NCI-H345 treated with DMSO at 0.1 percent for 48 hours (cell line): Measurements from ENCODE around the gene MCOLN1.

Experiments used
- DNase-seq: peaks from one replicate; lab custom pipeline; 2025; ENCODE audit not compliant: unreplicated experiment; lab: John Stamatoyannopoulos, UW

Gene MCOLN1

DNA sequence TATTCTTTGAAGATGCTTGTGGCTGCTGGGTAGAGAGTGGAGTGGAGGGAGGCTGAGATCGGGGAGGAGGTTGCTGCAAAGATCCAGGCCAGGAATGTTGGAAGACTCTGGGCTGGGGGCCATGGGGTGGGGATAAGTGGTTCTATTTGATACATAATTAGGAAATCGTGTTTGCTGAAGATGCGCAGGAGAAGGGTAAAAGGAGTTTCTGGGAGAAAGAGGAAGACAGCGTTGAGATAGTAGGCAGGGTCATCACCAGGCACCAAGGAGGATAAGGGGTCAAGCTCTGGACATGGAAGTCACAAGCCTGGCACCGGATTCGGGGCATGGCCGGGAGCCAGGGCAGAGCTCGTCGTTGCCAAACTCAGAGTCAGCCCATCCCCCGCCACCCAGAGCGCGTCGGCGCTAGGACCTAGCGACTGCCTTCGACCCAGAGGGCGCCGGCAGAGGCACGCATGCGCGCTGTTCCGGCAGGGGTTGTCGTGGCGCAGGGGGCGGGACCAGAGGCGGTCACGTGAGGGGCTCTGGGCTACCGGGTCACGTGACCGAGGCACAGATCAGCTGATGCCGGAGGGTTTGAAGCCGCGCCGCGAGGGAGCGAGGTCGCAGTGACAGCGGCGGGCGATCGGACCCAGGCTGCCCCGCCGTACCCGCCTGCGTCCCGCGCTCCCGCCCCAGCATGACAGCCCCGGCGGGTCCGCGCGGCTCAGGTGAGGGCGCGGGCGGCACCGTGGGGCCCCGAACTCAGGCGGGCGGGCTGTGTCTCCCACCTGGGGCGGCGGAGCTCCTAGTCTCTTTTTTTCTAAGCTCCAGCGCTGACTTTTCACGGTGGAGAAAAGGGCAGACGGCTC lies at the start of gene MCOLN1:
MCOLN1 (plus strand) TSS at position 553 of the 851 bp plus-strand sequence; CDS start at position 680, 127 bp downstream.
- peak; percentile 92 for DNase-seq

DNA sequence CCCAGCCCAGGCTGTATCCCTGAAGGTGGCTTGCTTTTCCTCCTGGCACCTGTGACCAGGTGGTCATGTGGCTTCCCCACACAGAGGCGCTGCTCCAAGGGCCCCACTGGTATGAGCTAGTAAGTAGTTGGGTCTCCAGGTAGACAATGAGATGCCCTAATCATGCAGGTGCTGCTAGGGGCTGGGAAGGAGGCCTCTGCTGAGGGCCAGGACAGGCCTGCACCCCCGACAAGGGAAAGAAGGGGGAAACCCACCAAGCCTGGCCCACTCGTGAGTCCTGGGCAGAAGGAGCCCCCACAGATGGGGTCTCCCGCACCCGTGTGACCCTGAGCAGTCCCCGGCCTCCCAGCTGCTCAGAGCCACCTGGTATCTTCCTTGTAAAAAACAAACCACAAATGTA lies 46.8 kb upstream of the MCOLN1 start:
- DNase-seq: no peak

DNA sequence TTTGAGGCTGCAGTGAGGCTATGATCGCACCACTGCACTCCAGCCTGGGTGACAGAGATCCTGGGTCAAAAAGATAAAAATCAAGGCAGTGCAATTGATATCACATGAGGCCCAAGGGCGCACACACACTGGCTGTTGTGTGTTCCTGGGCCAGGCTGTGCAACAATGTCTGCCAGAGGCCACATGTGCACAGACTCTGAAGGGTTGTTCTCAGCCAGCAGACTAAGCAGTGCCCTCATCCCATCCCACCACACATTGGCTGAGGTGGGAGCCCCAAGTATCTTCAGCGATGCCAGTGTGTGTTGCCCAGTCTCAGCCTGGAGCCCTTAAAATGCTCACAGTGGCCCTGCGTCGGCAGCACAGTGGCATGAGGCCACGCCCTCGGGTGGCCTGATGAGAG lies 46.2 kb upstream of the MCOLN1 start:
- no peak for DNase-seq

DNA sequence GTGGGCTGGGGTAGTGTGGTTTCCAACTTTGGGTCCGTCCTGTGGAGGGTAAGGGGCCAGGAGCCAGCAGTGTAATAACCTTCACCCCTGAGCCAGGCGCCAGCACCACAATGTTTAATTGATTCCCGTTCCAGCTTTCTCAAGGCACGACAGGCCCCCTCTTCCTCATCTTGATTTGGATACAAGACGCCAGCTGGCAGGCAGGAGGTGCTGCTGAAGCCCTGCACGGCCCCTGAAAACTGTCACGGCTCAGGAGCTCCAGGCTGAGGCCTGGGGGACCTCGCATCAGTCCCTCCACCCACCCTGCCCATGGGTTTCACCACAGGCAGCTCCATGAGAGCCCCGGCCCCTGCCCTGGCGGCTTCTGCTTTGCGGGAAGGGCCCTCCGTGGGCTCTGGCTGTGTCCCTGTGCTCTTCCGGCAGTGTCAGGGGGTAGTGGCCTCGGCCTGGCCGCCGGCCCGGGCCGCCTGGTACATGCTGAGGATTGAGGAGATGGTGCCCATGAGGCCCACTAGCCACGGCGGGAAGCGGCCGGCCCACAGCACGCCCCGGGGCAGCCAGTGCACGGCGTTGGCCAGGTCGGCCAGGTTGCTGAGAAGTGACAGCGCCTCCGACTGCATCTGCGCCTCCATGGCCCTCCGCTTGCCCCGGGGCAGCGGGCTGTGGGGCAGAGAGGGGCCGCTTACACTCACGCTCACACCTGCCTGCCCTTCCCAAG lies 45.5 kb upstream of the MCOLN1 start:
- DNase-seq: no peak

DNA sequence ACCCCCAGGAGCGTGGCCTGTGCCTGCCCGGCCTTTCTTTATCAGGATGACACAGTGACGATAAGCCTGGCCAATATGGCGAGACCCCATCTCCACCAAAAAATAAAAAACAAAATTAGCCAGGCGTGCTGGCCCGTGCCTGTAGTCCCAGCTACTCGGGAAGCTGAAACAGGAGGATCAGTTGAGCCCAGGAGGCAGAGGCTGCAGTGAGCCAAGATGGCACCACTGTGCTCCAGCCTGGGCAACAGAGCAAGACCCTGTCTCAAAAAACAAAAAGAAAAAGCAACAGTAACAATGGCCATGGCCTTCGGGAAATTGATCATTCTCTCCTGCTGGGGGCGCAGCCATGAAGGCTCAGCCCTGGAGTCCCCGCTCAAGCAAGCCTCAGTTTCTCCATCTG lies 44.7 kb upstream of the MCOLN1 start:
- no peak for DNase-seq

DNA sequence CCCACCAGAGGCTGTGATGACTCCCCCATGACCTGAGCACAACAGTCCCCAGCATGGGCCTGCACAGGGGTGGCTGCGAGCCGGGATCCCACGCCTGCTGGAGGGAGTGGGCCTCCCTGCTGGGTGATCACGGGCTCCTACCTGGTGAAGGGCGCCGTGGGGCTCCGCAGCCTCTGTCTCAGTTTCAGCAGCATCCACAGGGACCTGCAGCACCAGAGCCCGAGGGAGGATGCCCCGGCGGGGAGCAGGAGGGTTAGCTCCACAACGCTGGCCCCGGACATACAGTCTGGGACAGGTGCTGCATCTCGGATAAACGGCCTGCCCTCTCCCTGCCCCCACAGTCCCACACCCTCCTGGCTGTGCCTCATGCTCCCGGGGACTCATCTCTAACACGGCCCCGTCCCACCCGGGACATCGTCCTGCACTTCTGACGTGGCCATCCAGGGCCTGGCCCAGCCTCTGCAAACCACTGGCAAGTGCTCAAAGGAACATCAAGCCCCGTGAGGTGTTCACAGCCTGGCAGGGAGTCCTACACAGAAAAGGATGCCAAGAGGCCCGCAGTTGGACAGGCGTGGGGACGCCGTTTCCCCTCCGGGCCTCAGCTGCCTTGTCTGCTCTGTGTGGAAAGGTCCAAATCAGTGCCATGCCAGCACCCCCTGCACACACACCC lies 44.1 kb upstream of the MCOLN1 start:
- no peak for DNase-seq

DNA sequence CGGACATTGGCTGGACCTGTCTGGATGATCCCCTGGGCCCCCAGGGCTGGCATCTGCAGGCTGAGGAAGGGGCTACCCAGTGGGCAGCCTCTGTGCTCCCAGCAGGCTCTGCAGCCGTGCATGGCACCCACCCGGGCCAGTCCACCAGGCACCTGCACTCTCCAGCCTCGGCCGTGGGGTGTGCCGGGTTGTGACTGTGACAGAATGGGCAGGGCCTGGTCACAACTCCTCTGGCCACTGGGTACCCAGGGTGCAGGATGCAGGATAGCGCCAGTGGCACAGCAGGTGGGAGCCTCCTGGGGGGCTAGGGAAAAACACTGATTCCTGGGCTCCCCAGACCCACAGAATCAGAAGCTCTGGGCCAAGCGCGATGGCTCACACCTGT lies 43.6 kb upstream of the MCOLN1 start:
- DNase-seq: no peak

DNA sequence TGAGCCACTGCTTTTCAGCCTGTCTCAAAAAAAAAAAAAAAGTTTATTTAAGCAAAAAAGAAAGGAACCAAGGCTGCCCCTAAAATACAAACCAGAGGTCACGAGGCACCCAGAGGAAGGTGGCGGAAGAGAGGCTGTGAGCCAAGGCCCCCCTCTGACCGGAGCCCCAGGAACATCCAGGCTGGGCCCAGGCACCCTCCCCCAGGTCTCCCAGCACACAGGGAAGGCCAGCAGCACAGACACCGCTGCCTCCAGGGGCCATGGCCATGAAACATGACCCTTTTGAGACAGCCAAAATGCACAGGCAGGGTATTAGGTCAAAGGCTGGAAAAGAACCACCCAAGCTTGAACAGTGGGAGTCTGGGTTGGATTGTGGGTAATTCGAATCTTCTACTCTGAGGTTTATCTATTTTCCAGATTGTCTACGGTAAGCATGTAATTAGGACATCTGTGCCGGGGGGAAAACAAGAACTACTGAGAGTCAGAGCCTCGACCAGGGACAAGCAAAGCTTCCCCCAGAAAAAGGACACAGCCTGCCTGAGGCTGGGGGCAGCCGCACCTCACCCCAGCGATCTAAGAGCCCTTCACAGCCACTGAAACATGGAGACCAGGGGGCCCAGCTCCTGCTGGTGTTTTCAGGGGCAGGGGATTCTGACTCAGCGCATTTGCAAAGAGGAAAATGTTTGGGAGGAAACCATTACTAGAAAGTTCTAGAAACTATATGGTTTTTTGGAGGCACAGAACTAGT lies 42.0 kb upstream of the MCOLN1 start:
- no peak for DNase-seq

DNA sequence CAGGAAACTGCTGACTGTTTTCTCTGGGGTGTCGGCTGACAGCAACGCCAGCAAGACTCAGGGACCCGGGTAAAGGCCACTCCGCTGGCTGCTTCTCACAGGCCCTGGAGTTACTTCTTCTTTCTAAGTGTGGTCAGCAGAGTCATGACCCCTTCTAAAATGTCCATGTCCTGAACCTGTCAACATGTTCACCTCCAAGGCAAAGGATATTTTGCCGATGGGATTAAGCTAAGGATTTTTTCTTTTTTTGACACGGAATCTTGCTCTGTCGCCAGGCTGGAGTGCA lies 41.5 kb upstream of the MCOLN1 start:
- DNase-seq: no peak

DNA sequence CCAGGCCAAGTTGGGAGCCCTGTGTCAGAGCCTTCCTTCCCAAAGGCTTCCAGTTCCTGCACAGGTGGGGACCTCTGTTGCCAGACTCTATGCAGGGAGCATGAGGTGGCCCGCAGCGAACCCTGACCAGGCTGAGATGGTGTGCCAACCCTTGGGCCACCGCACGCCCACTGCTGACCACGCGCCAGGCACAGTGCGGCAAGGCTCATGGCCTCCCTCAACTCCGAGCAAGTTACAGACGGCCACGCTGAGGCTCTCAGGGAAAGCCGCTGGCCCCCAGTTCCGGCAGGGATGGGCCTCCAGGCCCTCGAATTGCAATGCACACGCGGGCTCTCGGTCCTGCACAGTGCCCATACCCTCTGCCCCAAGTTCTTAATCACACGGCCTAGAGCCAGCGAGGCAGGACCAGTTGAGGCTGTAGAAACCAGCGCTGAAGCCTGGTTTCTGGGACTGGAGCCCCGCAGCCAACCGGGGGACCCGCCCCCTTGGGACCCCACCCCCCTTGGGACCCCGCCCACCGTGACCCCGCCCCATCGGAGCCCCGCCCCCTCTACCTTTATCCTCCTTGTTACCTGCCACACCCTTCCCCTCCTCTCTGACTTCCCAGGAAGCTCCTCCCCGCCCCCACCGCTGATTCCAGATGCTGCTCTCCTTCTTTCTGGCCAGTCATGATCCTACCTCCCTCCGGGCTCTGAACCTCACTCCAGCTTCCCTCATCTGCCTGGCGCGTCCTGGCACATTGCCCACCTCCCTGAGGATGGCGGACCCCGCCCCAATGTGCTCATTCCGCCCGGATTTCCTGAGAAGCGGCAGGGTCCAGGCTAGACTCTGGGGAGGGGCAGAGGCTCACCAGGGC lies 39.6 kb upstream of the MCOLN1 start:
- DNase-seq: no peak

DNA sequence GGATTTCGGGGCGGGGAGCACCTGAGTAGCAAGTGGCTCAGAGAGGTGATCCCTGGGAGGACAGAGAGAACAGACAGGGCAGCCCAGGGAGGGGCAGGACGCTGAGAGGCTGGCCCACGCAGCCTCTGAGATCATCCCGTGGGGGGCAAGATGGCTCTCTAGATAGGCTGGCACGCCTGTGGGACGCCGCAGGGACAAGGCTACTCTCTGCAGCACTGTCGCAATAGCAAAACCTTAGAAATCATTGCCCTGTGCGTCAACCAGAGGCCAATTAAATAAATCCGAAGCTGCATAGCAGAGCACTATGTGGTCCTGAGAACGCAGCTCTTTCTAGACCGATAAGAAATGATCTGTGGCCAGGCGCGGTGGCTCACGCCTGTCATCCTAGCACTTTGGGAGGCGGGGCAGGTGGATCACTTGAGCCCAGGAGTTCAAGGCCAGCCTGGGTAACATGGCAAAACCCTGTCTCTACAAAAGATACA lies 38.7 kb upstream of the MCOLN1 start:
- no peak for DNase-seq

DNA sequence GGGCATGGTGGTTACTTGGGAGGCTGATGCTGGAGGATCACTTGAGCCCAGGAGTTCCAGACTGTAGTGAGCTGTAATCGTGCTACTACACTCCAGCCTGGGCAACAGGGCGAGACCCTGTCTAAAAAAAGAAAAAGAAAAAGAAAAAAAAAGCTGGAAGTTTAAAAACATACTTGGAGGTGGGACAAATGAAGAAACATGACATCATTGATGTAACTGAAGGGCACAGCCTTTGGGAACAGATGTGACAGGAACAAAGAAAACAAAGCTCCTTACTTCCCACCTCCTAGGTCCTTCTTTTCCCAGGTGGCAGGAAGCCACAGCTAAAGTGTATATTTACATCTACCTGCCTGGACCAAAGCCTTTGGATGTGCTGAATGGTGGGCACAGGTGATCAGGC lies 35.5 kb upstream of the MCOLN1 start:
- DNase-seq: no peak

DNA sequence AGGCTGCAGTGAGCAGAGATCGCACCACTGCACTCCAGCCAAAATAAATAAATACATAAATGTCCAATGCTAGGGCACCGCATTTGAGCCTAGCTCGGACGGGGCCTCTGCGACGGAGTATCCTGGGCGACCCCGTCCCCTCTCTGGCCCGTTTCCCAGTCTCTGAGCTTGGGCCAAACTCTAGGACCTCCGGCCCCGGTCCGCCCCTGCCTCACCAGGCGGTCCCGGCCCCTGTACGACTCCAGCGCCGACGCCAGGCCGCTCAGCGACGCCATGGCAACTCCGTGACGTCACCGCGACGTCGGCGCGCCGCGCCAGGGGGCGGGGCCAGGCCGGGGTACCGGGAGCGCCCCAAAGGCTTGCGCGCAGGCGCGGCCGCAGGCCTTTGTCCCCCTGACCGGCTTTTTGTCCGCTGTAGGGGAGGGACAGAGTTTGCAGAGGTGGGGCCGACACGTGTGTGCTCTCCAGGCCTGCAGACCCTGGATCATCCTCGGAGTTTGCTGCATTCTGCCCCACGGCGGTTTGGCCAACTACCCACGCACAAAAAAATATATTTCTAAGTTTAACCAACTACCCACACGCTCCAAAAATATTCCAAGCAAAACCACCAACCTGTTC lies 33.6 kb upstream of the MCOLN1 start, which contains the start of gene PEX11G:
PEX11G (minus strand) TSS at position 300 of the 618 bp plus-strand sequence; CDS start at position 275, 25 bp downstream.
- peak; percentile 82 for DNase-seq

DNA sequence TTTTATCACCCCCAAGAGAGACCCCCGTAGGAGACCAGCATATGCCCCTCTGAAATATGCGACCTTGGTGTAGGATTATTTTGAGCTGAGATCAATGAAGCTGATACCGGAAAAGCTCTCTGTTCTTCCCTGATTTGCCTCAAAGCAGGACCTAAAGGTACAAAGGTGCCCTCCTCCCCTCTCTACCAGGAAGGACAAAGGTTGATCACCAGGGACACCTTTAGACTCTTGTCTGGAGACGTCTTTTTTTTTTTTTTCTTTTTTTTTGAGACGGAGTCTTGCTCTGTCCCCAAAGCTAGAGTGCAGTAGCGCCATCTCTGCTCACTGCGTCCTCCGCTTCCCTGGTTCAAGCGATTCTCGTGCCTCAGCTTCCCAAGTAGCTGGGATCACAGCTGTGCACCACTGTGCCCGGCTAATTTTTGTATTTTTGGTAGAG lies 32.8 kb upstream of the MCOLN1 start:
- no peak for DNase-seq

DNA sequence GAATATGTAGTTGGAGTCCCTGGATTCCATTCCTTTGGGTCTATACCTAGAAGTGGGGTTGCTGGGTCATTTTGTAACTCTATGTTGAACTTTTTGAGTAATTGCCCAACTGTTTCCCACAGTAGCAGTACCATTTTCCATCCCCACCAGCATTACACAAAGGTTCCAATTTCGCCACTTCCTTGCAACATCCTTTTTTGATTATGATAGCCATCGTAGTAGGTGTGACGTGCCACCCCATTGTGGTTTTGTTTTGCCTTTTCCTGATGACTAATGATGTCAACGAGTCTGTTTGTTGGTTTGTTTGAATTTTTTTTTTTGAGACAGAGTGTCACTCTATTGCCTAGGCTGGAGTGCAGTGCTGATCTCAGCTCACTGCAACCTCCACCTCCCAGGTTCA lies 30.3 kb upstream of the MCOLN1 start:
- no peak for DNase-seq

DNA sequence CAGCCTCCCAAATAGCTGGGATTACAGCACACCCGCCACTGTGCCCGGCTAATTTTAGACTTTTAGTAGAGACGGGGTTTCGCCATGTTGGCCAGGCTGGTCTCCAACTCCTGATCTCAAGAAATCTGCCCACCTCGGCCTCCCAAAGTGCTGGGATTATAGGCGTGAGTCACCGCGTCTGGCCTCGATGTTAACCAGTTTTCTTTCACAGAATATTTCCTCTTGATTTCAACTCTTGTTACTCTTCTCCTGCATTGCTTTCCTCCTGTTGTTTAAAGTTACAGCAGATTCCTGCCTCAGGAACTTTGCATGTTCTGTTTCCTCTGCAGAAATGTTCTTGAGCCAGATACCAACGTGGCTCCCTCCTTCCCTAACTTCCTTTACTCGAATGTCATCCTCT lies 29.9 kb upstream of the MCOLN1 start:
- DNase-seq: no peak

DNA sequence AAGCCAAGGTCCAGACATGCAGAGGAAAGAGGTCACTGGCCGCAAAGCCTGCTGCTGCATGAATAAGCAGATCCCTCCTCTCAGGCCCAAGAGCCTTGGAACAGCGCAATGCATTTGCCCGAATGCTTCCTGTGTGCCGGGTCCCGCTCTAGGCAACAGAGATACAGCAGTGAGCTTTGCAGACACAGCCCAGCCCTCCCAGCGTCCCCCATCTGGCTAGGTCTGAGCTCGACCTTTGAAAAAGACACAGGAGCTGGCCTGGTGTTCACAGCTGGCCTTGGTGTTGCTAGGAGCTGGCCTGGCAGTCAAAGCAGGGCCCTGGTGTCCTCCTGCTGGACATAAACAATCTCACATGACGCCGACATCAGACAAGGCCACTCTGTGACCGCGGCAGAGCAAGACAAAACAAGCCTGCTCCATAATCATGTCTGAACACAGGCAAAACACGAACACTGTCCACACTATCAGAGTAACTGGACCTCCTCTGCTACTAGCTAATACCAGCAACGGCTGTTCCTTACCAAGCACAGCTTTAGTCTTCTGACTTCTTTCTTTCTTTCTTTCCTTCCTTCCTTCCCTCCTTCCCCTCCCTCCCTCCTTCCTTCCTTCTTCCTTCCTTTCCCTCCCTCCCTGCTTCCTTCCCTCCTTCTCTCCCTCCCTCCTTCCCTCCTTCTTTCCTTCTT lies 27.9 kb upstream of the MCOLN1 start:
- DNase-seq: no peak

DNA sequence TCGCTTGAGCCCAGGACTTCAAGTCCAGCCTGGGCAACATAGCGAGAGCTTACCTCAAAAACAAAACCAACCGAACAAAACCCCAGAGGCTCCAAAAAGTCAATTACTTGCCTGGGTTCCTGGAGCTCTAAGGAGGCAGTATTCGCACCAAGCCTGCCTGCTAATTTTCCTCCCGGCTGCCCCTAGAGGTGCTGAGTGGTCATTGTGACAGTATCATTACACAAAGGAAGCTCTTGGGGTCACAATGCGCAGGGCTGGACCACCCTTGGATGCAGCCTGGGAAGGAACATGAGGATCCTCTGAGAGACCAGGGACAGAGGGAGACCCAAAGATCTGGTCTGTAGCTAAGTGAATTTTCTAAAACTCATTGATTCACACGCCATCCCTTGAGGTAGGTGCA lies 25.1 kb upstream of the MCOLN1 start:
- no peak for DNase-seq

DNA sequence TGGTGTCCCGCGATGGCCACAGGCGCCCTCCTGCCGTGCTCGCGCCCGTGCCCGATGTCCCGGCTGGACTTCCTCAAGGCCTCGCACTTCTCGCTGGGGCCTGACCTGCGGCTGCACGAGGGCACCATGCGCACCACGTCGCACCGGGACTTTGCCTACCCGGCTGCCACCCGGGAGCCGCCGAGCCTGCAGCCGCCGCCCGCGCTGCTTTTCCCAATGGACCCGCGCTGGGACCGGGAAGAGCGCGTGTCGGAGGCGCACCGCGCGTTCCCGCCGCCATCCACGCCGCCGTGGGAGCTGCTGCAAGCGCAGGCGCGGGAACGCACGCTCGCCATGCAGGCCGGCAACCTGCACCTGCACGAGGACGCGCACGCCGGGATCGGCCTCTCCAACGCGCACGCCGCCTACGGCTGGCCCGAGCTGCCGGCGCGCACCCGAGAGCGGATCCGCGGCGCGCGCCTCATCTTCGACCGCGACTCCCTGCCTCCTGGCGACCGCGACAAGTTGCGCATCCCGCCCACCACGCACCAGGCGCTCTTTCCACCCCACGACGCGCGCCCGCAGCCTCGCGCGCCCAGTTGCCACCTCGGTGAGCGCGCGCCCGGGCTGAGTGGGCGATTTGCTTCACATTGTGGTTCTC lies 21.5 kb upstream of the MCOLN1 start:
- DNase-seq: peak; percentile 70
